ENCODE data around the gene ENOX1. TPM values are rescaled to one million over a fixed set of nuclear protein-coding genes. Genes with fewer than 3 reads are reported as not detected.
"Not testable (repeated sequence)": the region's sequence is repeated elsewhere in the genome, so short reads cannot be mapped to it uniquely, and the experiment has no call there.

ENOX1 gene
- total and polyA plus RNA-seq, 9 of the 15 experiments (the other 6 are each of a cell fraction or from before 2014, with no cell fraction given) = not detected

GRCh38 chr13:43422116-43422515 lies 364.7 kb downstream of the ENOX1 start (continued):
- TF ChIP-seq ZNF407 (IDR thresholded peaks at IDR 0.05; ENCODE audit: low read depth) (no peak), POLR2H (tag; IDR thresholded peaks at IDR 0.05; ENCODE audit: low read depth) (no peak), RBM15 (IDR thresholded peaks at IDR 0.05; ENCODE audit: insufficient read depth, low read length) (no peak)

- in situ Hi-C loops (cut with MboI); H3K27me3 ChIP-seq (ENCODE audit: control insufficient read depth in 2 of 2, insufficient read depth in 2 of 2, low read length in 2 of 2); H3K9me3 ChIP-seq (replicated peaks; ENCODE audit: control insufficient read depth, insufficient read depth, low read depth, low read length); H3K36me3 ChIP-seq (ENCODE audit: control insufficient read depth, insufficient read depth, low read length); H3K79me2 ChIP-seq (ENCODE audit: control insufficient read depth, insufficient read depth, low read length); H4K20me1 ChIP-seq (replicated peaks; ENCODE audit: control insufficient read depth, insufficient read depth, low read length); BruUV-seq (replicated peaks); H3K27ac ChIP-seq (ENCODE audit: extremely low read depth, low read depth, low read length); H3K4me2 ChIP-seq (ENCODE audit: insufficient read depth, low read length); ATAC-seq; H2AFZ ChIP-seq (ENCODE audit: low read depth, low read length); H3K4me3 ChIP-seq; H3K4me1 ChIP-seq (replicated peaks in 1 of 2; ENCODE audit: control insufficient read depth in 2 of 2, insufficient read depth in 2 of 2, low read length in 2 of 2); FAIRE-seq; POLR2A ChIA-PET; CTCF ChIA-PET (ENCODE audit: low intra/inter-chr PET ratio); DNase-seq (ENCODE audit: extremely low read depth in 1 of 4, low spot score in 3 of 4); H3K9me1 ChIP-seq (ENCODE audit: control insufficient read depth, insufficient read depth, low read length); H3K9ac ChIP-seq (ENCODE audit: insufficient read depth in 1 of 2, low read depth in 2 of 2, low read length in 2 of 2); intact Hi-C loops (cut with micrococcal nuclease): not testable (repeated sequence)
- WGBS (ENCODE audit: insufficient coverage, low coverage, missing lambda C conversion rate) = 0% methylated on average over 4 of the region's 22 CpGs
These were observed 369.9 kb downstream of the ENOX1 start for GRCh38 chr13:43416842-43417241.

- H3K4me2 ChIP-seq (ENCODE audit: insufficient read depth, low read length); H3K4me3 ChIP-seq; DNase-seq (ENCODE audit: extremely low read depth in 1 of 4, low spot score in 3 of 4); in situ Hi-C loops (cut with MboI); H3K9me1 ChIP-seq (ENCODE audit: control insufficient read depth, insufficient read depth, low read length); H3K27ac ChIP-seq (ENCODE audit: extremely low read depth, low read depth, low read length); POLR2A ChIA-PET; H2AFZ ChIP-seq (ENCODE audit: low read depth, low read length); H3K36me3 ChIP-seq (ENCODE audit: control insufficient read depth, insufficient read depth, low read length); H3K27me3 ChIP-seq (ENCODE audit: control insufficient read depth in 2 of 2, insufficient read depth in 2 of 2, low read length in 2 of 2); H3K4me1 ChIP-seq (replicated peaks in 1 of 2; ENCODE audit: control insufficient read depth in 2 of 2, insufficient read depth in 2 of 2, low read length in 2 of 2); ATAC-seq; H3K79me2 ChIP-seq (ENCODE audit: control insufficient read depth, insufficient read depth, low read length); FAIRE-seq; intact Hi-C loops (cut with micrococcal nuclease); BruUV-seq (replicated peaks); H3K9ac ChIP-seq (ENCODE audit: insufficient read depth in 1 of 2, low read depth in 2 of 2, low read length in 2 of 2); H3K9me3 ChIP-seq (replicated peaks; ENCODE audit: control insufficient read depth, insufficient read depth, low read depth, low read length); CTCF ChIA-PET (ENCODE audit: low intra/inter-chr PET ratio); H4K20me1 ChIP-seq (replicated peaks; ENCODE audit: control insufficient read depth, insufficient read depth, low read length): not testable (repeated sequence)
- 9% methylated on average over 4 of the region's 21 CpGs for WGBS (ENCODE audit: insufficient coverage, low coverage, missing lambda C conversion rate)
These were observed 370.4 kb downstream of the ENOX1 start for GRCh38 chr13:43416408-43416807.
